Measurements from ENCODE around the gene OR51S1. TPM values are rescaled to one million over a fixed set of nuclear protein-coding genes. Genes with fewer than 3 reads are reported as not detected.

The OR51S1 gene
- total and polyA plus RNA-seq, 2 experiments from 2014 or later: not detected

- Histone ChIP-seq H3K36me3 (replicated peaks; ENCODE audit: insufficient read depth, low read depth) (no peaks in the 10 kb centered on the region), H3K79me2 (no peaks in the 10 kb centered on the region), H3K27ac (no peak overlapping the region), H3K4me3 (no peak overlapping the region), H3K9me3 (ENCODE audit: low read depth) (no peaks in the 10 kb centered on the region), H2AFZ (no peak overlapping the region), H3K4me2 (no peak overlapping the region), H3K4me1 (ENCODE audit: insufficient read depth) (no peaks in the 10 kb centered on the region), H3K9me2 (replicated peaks; ENCODE audit: insufficient read depth) (no peaks in the 10 kb centered on the region), H3K27me3 (no peaks in the 10 kb centered on the region), H4K20me1 (ENCODE audit: insufficient read depth, poor library complexity, severe bottlenecking) (no peaks in the 10 kb centered on the region)
- WGBS (ENCODE audit: low lambda C conversion rate, missing lambda C conversion rate): 0% methylated on average over 1 of the region's 1 CpG
- no peak for DNase-seq (ENCODE audit: low spot score)
- TF ChIP-seq CTCF (IDR thresholded peaks at IDR 0.05; ENCODE audit: poor library complexity): no peak
Observed at GRCh38 chr11:4887591-4887990, 38.6 kb upstream of the OR51S1 start.

- H3K79me2 ChIP-seq: no peaks in the 10 kb centered on the region
- WGBS (ENCODE audit: low lambda C conversion rate, missing lambda C conversion rate): 64% methylated on average over 3 of the region's 3 CpGs
- no peak overlapping the region for H2AFZ ChIP-seq
- H3K27me3 ChIP-seq: no peaks in the 10 kb centered on the region
- no peaks in the 10 kb centered on the region for H3K4me1 ChIP-seq (ENCODE audit: insufficient read depth)
- no peaks in the 10 kb centered on the region for H3K9me2 ChIP-seq (replicated peaks; ENCODE audit: insufficient read depth)
- H3K27ac ChIP-seq: no peak overlapping the region
- no peak overlapping the region for H3K4me2 ChIP-seq
- H3K9me3 ChIP-seq (ENCODE audit: low read depth): no peaks in the 10 kb centered on the region
- H3K4me3 ChIP-seq: no peak overlapping the region
- H4K20me1 ChIP-seq (ENCODE audit: insufficient read depth, poor library complexity, severe bottlenecking): no peaks in the 10 kb centered on the region
- TF ChIP-seq EZH2 (IDR thresholded peaks at IDR 0.05; ENCODE audit: borderline replicate concordance): no peak
- no peak for TF ChIP-seq CTCF (IDR thresholded peaks at IDR 0.05; ENCODE audit: poor library complexity)
- no peak for TF ChIP-seq EZH2phosphoT487 (IDR thresholded peaks at IDR 0.05; ENCODE audit: low read depth, severe bottlenecking, unreplicated experiment)
- no peaks in the 10 kb centered on the region for H3K36me3 ChIP-seq (replicated peaks; ENCODE audit: insufficient read depth, low read depth)
- no peak for DNase-seq (ENCODE audit: low spot score)
Observed at GRCh38 chr11:4886186-4886585, 37.2 kb upstream of the OR51S1 start.

GRCh38 chr11:4884361-4884760 is 35.4 kb upstream of the OR51S1 start:
- no peak for TF ChIP-seq EZH2 (IDR thresholded peaks at IDR 0.05; ENCODE audit: borderline replicate concordance)
- no peak for TF ChIP-seq CTCF (IDR thresholded peaks at IDR 0.05; ENCODE audit: poor library complexity)
- TF ChIP-seq EZH2phosphoT487 (IDR thresholded peaks at IDR 0.05; ENCODE audit: low read depth, severe bottlenecking, unreplicated experiment): no peak
- Histone ChIP-seq H3K4me1 (ENCODE audit: insufficient read depth) (no peaks in the 10 kb centered on the region), H3K9me3 (ENCODE audit: low read depth) (no peaks in the 10 kb centered on the region), H3K4me2 (no peak overlapping the region), H3K36me3 (replicated peaks; ENCODE audit: insufficient read depth, low read depth) (no peaks in the 10 kb centered on the region), H3K27me3 (no peaks in the 10 kb centered on the region), H3K9me2 (replicated peaks; ENCODE audit: insufficient read depth) (no peaks in the 10 kb centered on the region), H3K4me3 (no peak overlapping the region), H3K27ac (no peak overlapping the region), H2AFZ (no peak overlapping the region), H4K20me1 (ENCODE audit: insufficient read depth, poor library complexity, severe bottlenecking) (no peaks in the 10 kb centered on the region), H3K79me2 (no peaks in the 10 kb centered on the region)
- DNase-seq (ENCODE audit: low spot score): no peak
- 86% methylated on average over 3 of the region's 3 CpGs for WGBS (ENCODE audit: low lambda C conversion rate, missing lambda C conversion rate)

- TF ChIP-seq EZH2phosphoT487 (IDR thresholded peaks at IDR 0.05; ENCODE audit: low read depth, severe bottlenecking, unreplicated experiment): no peak
- no peak for TF ChIP-seq EZH2 (IDR thresholded peaks at IDR 0.05; ENCODE audit: borderline replicate concordance)
- TF ChIP-seq CTCF (IDR thresholded peaks at IDR 0.05; ENCODE audit: poor library complexity): no peak
- H3K4me2 ChIP-seq: no peak overlapping the region
- H3K9me3 ChIP-seq (ENCODE audit: low read depth): no peaks in the 10 kb centered on the region
- H3K36me3 ChIP-seq (replicated peaks; ENCODE audit: insufficient read depth, low read depth): no peaks in the 10 kb centered on the region
- no peaks in the 10 kb centered on the region for H4K20me1 ChIP-seq (ENCODE audit: insufficient read depth, poor library complexity, severe bottlenecking)
- H3K4me1 ChIP-seq (ENCODE audit: insufficient read depth): no peaks in the 10 kb centered on the region
- no peaks in the 10 kb centered on the region for H3K79me2 ChIP-seq
- WGBS (ENCODE audit: low lambda C conversion rate, missing lambda C conversion rate): 88% methylated on average over 5 of the region's 5 CpGs
- no peak overlapping the region for H3K27ac ChIP-seq
- no peaks in the 10 kb centered on the region for H3K27me3 ChIP-seq
- H3K9me2 ChIP-seq (replicated peaks; ENCODE audit: insufficient read depth): no peaks in the 10 kb centered on the region
- no peak for DNase-seq (ENCODE audit: low spot score)
- no peak overlapping the region for H3K4me3 ChIP-seq
- H2AFZ ChIP-seq: no peak overlapping the region
Observed at GRCh38 chr11:4882543-4882942, 33.5 kb upstream of the OR51S1 start.

Data from hepatocyte (in vitro differentiated cells).